Activated B cell treated with CpG ODN at 0.5 μM for 24 hours (primary cell): Measurements from ENCODE around the gene CERS6. TPM values are rescaled to one million over a fixed set of nuclear protein-coding genes. Genes with fewer than 3 reads are reported as not detected.

Experiments used
- ATAC-seq: fragments of 200-7000 bp; cut with Tn5 transposase; one replicate; pipeline ENCODE4 v1.10.0; 2021; ENCODE audit warnings: low read depth, mild to moderate bottlenecking, moderate library complexity
- CTCF ChIA-PET: fragments of 350-600 bp; sonication (Branson Sonifier 250); formaldehyde crosslinking; loops from one replicate; lab custom pipeline; 2021; ENCODE audit warnings: antibody characterized with exemption; lab: Charles Lee
- POLR2A ChIA-PET: fragments of 350-600 bp; sonication (Branson Sonifier 250); formaldehyde crosslinking; loops from one replicate; lab custom pipeline; 2021; ENCODE audit warnings: antibody characterized with exemption; lab: Charles Lee
- DNase-seq: peaks from one replicate; pipeline ENCODE4 v3.0.0; 2022
- H3K27ac Mint-ChIP-seq: one replicate; pipeline ENCODE4 v1.8.0; 2020; ENCODE audit warnings: mixed read lengths
- H3K27me3 Mint-ChIP-seq: one replicate; pipeline ENCODE4 v1.8.0; 2021; ENCODE audit warnings: mixed read lengths
- H3K36me3 Mint-ChIP-seq: one replicate; pipeline ENCODE4 v1.8.0; 2021; ENCODE audit warnings: low read depth, mixed read lengths
- H3K4me1 Mint-ChIP-seq: one replicate; pipeline ENCODE4 v1.8.0; 2021; ENCODE audit warnings: mixed read lengths
- H3K4me3 Mint-ChIP-seq: one replicate; pipeline ENCODE4 v1.8.0; 2020; ENCODE audit warnings: mild to moderate bottlenecking, mixed read lengths
- H3K9me3 Mint-ChIP-seq: one replicate; pipeline ENCODE4 v1.8.0; 2020; ENCODE audit warnings: mixed read lengths
- CTCF ChIP-seq: fragments of 200-600 bp; IDR thresholded peaks from one replicate; pipeline ENCODE4 v1.8.0; 2022; ENCODE audit warnings: antibody characterized with exemption, mild to moderate bottlenecking
- intact Hi-C: fragments of 100-400 bp; cut with micrococcal nuclease; formaldehyde crosslinking; loops from one replicate; pipeline ENCODE4 v1.15.1; 2024
- total RNA-seq: library from RNA; stranded (reverse); gene quantifications from 2 replicates; pipeline ENCODE4 v1.2.3, GENCODE V29; 2022

The CERS6 gene
- total RNA-seq, 1 donor from 2014 or later: 5.3 TPM

- no peak for ATAC-seq
- peaks cover 2% of the 10 kb centered on the region for H3K36me3 Mint-ChIP-seq
- H3K4me3 Mint-ChIP-seq: no peak overlapping the region
- ChIA-PET CTCF (no interaction called here), POLR2A (no interaction called here)
- H3K27ac Mint-ChIP-seq: no peak overlapping the region
- TF ChIP-seq CTCF: no peak
- intact Hi-C loops: no loop called here
- DNase-seq: no peak
- H3K4me1 Mint-ChIP-seq: peaks cover 29% of the 10 kb centered on the region
- no peaks in the 10 kb centered on the region for H3K27me3 Mint-ChIP-seq
- H3K9me3 Mint-ChIP-seq: no peaks in the 10 kb centered on the region
These were observed 137.6 kb downstream of the CERS6 start for GRCh38 chr2:168593713-168594112.

GRCh38 chr2:168594778-168595177, 138.7 kb downstream of the CERS6 start:
- ATAC-seq: peak; percentile 31
- intact Hi-C loops: no loop called here
- Mint-ChIP-seq H3K27me3 (no peaks in the 10 kb centered on the region), H3K36me3 (peaks cover 2% of the 10 kb centered on the region), H3K4me3 (no peak overlapping the region), H3K9me3 (no peaks in the 10 kb centered on the region), H3K4me1 (peaks cover 40% of the 10 kb centered on the region), H3K27ac (no peak overlapping the region)
- TF ChIP-seq CTCF: no peak
- no peak for DNase-seq
- POLR2A ChIA-PET: no interaction called here
- CTCF ChIA-PET: no interaction called here

GRCh38 chr2:168596881-168597655, 141.0 kb downstream of the CERS6 start:
- H3K27ac Mint-ChIP-seq: no peak overlapping the region
- TF ChIP-seq CTCF: no peak
- H3K9me3 Mint-ChIP-seq: no peaks in the 10 kb centered on the region
- intact Hi-C loops: no loop called here
- POLR2A ChIA-PET: no interaction called here
- ATAC-seq: no peak
- H3K36me3 Mint-ChIP-seq: peaks cover 2% of the 10 kb centered on the region
- CTCF ChIA-PET: no interaction called here
- no peak overlapping the region for H3K4me3 Mint-ChIP-seq
- no peak for DNase-seq
- peaks cover 63% of the 10 kb centered on the region for H3K4me1 Mint-ChIP-seq
- no peaks in the 10 kb centered on the region for H3K27me3 Mint-ChIP-seq

- H3K27me3 Mint-ChIP-seq: no peaks in the 10 kb centered on the region
- ChIA-PET POLR2A (interaction anchor here (0.6 to 1.0 kb wide), 3 partner anchors 17 to 224 kb away, joined by 3 to 5 read pairs (median 3); no protein-coding TSS in a partner anchor), CTCF (no interaction called here)
- peaks cover 4% of the 10 kb centered on the region for H3K36me3 Mint-ChIP-seq
- peak overlapping the region; percentile 75 for H3K27ac Mint-ChIP-seq
- H3K9me3 Mint-ChIP-seq: no peaks in the 10 kb centered on the region
- peak; percentile 43 for ATAC-seq
- peaks cover 70% of the 10 kb centered on the region for H3K4me1 Mint-ChIP-seq
- H3K4me3 Mint-ChIP-seq: no peak overlapping the region
- DNase-seq: no peak
- intact Hi-C loops: loop anchor here (2.0 to 5.0 kb wide), 2 partner anchors 109 to 142 kb away; partner anchors contain the start of gene CERS6
- TF ChIP-seq CTCF: no peak
These were observed 143.7 kb downstream of the CERS6 start for GRCh38 chr2:168599738-168600137.

GRCh38 chr2:168600949-168601348, 144.9 kb downstream of the CERS6 start:
- ChIA-PET POLR2A (no interaction called here), CTCF (no interaction called here)
- Mint-ChIP-seq H3K9me3 (peaks cover 5% of the 10 kb centered on the region), H3K27ac (peak overlapping the region; percentile 75), H3K4me1 (peaks cover 61% of the 10 kb centered on the region), H3K27me3 (no peaks in the 10 kb centered on the region), H3K4me3 (peak overlapping the region; percentile 1), H3K36me3 (peaks cover 7% of the 10 kb centered on the region)
- DNase-seq: no peak
- no peak for TF ChIP-seq CTCF
- ATAC-seq: no peak
- intact Hi-C loops: loop anchor here (2.0 to 5.0 kb wide), 2 partner anchors 110 to 144 kb away; partner anchors contain the start of gene CERS6
